K562 (cell line): Measurements from ENCODE around the gene PCNX3. TPM values are rescaled to one million over a fixed set of nuclear protein-coding genes. Genes with fewer than 3 reads are reported as not detected.

ENCODE experiments used
- ATAC-seq: fragments of 200-7000 bp; cut with Tn5 transposase; 3 replicates; pipeline ENCODE4 v1.9.1; 2020; ENCODE audit warnings: moderate library complexity
- BruUV-seq: library from RNA; stranded (reverse); fragments of 400-500 nt; replicated peaks from 2 replicates; lab custom pipeline; 2021; lab: Mats Ljungman, UMichigan
- CTCF ChIA-PET: fragments of 300-600 bp; formaldehyde crosslinking; extraction: SDS; loops from one replicate; lab custom pipeline; 2021; ENCODE audit warnings: low intra/inter-chr PET ratio; lab: Yijun Ruan, JAX
- POLR2A ChIA-PET: fragments of 300-600, 350-650 bp; sonication (Branson Sonifier 250); formaldehyde crosslinking; extraction: SDS; loops from one replicate; lab custom pipeline; 2021; ENCODE audit warnings: antibody characterized with exemption, inconsistent platforms; lab: Yijun Ruan, JAX
- DNase-seq, 4 experiments: peaks; one replicate each; pipeline versions ENCODE4 v3.0.0 to v3.0.0-alpha.2; 2011 to 2018; ENCODE audit warnings: low spot score in 3 of 4, mixed read lengths in 3 of 4; ENCODE audit errors: extremely low read depth in 1 of 4
- FAIRE-seq: peaks from 2 replicates; lab custom pipeline; 2011; peaks lifted over from hg19 to GRCh38; lab: Jason Lieb, UNC
- H2AFZ ChIP-seq: 2 replicates; pipeline ENCODE4 v1.6.0; 2011; ENCODE audit warnings: low read depth, low read length, control low read depth, inconsistent platforms
- H3K27ac ChIP-seq: fragments of 200-600 bp; 3 replicates; pipeline ENCODE4 v1.8.0; 2011; ENCODE audit warnings: low read depth, mild to moderate bottlenecking, control low read depth, inconsistent platforms, low read length, moderate library complexity, mixed read lengths; ENCODE audit errors: extremely low read depth
- H3K27me3 ChIP-seq, 2 experiments: fragments of 300-600 bp in 1 of 2; 2 replicates in 1 of 2; 3 replicates in 1 of 2; pipeline versions ENCODE4 v1.6.0 to v1.8.0; 2011; ENCODE audit warnings: inconsistent platforms in 2 of 2, low read length in 2 of 2, mild to moderate bottlenecking in 1 of 2, mixed read lengths in 1 of 2, moderate library complexity in 1 of 2; ENCODE audit not compliant: control insufficient read depth in 2 of 2, insufficient read depth in 2 of 2
- H3K36me3 ChIP-seq: fragments of 300-600 bp; 3 replicates; pipeline ENCODE4 v1.8.0; 2011; ENCODE audit warnings: mild to moderate bottlenecking, low read length, inconsistent platforms; ENCODE audit not compliant: control insufficient read depth, insufficient read depth
- H3K4me1 ChIP-seq, 2 experiments: fragments of 200-600 bp in 1 of 2; replicated peaks in 1 of 2; 2 replicates in 1 of 2; 3 replicates in 1 of 2; pipeline versions ENCODE4 v1.5.1 to v1.8.0; 2011; ENCODE audit warnings: inconsistent platforms in 2 of 2, low read length in 2 of 2, mild to moderate bottlenecking in 1 of 2, mixed read lengths in 1 of 2, moderate library complexity in 1 of 2; ENCODE audit not compliant: control insufficient read depth in 2 of 2, insufficient read depth in 2 of 2
- H3K4me2 ChIP-seq: 2 replicates; pipeline ENCODE4 v1.6.1; 2011; ENCODE audit warnings: low read length, control low read depth, inconsistent platforms, mixed read lengths; ENCODE audit not compliant: insufficient read depth
- H3K4me3 ChIP-seq: fragments of 200-600 bp; sonication (generic), shearing (Covaris generic); 2 replicates; pipeline ENCODE4 v1.5.1; 2016; ENCODE audit warnings: control low read depth, inconsistent platforms
- H3K79me2 ChIP-seq: fragments of 200-600 bp; 3 replicates; pipeline ENCODE4 v1.8.0; 2011; ENCODE audit warnings: low read length, inconsistent platforms; ENCODE audit not compliant: control insufficient read depth, insufficient read depth
- H3K9ac ChIP-seq, 2 experiments: 2 replicates each; pipeline versions ENCODE4 v1.6.0 to v1.6.1; 2011; ENCODE audit warnings: low read depth in 2 of 2, low read length in 2 of 2, control low read depth in 1 of 2, inconsistent platforms in 1 of 2, mild to moderate bottlenecking in 1 of 2, mixed read lengths in 1 of 2; ENCODE audit not compliant: insufficient read depth in 1 of 2
- H3K9me1 ChIP-seq: one replicate; pipeline ENCODE4 v1.6.0; 2011; ENCODE audit warnings: inconsistent platforms, mild to moderate bottlenecking, low read length, moderate library complexity; ENCODE audit not compliant: control insufficient read depth, insufficient read depth
- H3K9me3 ChIP-seq: replicated peaks from 2 replicates; pipeline ENCODE4 v1.5.1; 2011; ENCODE audit warnings: low read depth, low read length, inconsistent platforms; ENCODE audit not compliant: control insufficient read depth, insufficient read depth
- H4K20me1 ChIP-seq: replicated peaks from 2 replicates; pipeline ENCODE4 v1.6.1; 2011; ENCODE audit warnings: low read length, inconsistent platforms, mixed read lengths; ENCODE audit not compliant: control insufficient read depth, insufficient read depth
- HMGN3 ChIP-seq: IDR thresholded peaks from 2 replicates; pipeline ENCODE4 v1.6.1; 2011; ENCODE audit warnings: borderline replicate concordance, low read depth, mild to moderate bottlenecking, mixed read lengths, low read length; ENCODE audit not compliant: insufficient read length; ENCODE audit errors: extremely low read depth
- SMAD3 ChIP-seq: fragments of 450-650 bp; formaldehyde crosslinking; conservative IDR thresholded peaks from 2 replicates; pipeline ENCODE4 v1.4.0; 2020; ENCODE audit warnings: mild to moderate bottlenecking
- WGBS: fragments of 100-300 bp; shearing (Covaris generic); methylation state at CpG from one replicate; pipeline ENCODE4 v1.1.6; 2016; ENCODE audit warnings: low coverage, mixed read lengths; ENCODE audit not compliant: insufficient coverage; ENCODE audit errors: missing lambda C conversion rate; 5-methylcytosine and 5-hydroxymethylcytosine counted together
- in situ Hi-C: fragments of 300-500 bp; cut with MboI; formaldehyde crosslinking; loops from 4 replicates; pipeline ENCODE4 v1.15.0; 2018; ENCODE audit warnings: inconsistent platforms, mixed read lengths
- intact Hi-C: fragments of 100-400 bp; cut with micrococcal nuclease; formaldehyde crosslinking; loops from 2 replicates; pipeline ENCODE4 v1.14.2; 2022
- polyA plus RNA-seq, 8 experiments: library from polyadenylated mRNA; depleted of rRNA in 4 of 8; stranded (reverse) in 5 of 8; unstranded in 3 of 8; fragments of >200 nt; fragmentation: Nextera tagmentation in 2 of 8; fragmentation: Illumina TruSeq in 1 of 8; extraction: Ambion mirVana in 2 of 8; extraction: Trizol in 1 of 8; gene quantifications; 2 replicates each; pipeline versions ENCODE4 v1.2.1 to v1.2.3, GENCODE V29; 2011 to 2014; ENCODE audit warnings: inconsistent platforms in 1 of 8, missing spikeins in 1 of 8
- total RNA-seq, 7 experiments: library from RNA; depleted of rRNA in 6 of 7; stranded (reverse); fragments of >200 nt in 6 of 7; fragmentation: Illumina TruSeq in 2 of 7; extraction: Trizol in 2 of 7; gene quantifications; 2 replicates each; pipeline versions ENCODE4 v1.2.1 to v1.2.3, GENCODE V29; 2011 to 2021; ENCODE audit warnings: low replicate concordance in 1 of 7
- TF ChIP-seq, protein P1 (sequence below): fragments of 450-650 bp; IDR thresholded peaks from 2 replicates; pipeline ENCODE4 v1.6.1; 2017; ENCODE audit warnings: antibody characterized with exemption, mild to moderate bottlenecking
- TF ChIP-seq, protein P2 (sequence below): sonication (generic); formaldehyde crosslinking; IDR thresholded peaks from 2 replicates; pipeline ENCODE4 v1.4.0; 2020; ENCODE audit warnings: mild to moderate bottlenecking, missing genetic modification reagents

The PCNX3 gene
- total and polyA plus RNA-seq, 9 of the 15 experiments (the other 6 are each of a cell fraction or from before 2014, with no cell fraction given): 0.11 to 47.8 (median 12.8) TPM

DNA sequence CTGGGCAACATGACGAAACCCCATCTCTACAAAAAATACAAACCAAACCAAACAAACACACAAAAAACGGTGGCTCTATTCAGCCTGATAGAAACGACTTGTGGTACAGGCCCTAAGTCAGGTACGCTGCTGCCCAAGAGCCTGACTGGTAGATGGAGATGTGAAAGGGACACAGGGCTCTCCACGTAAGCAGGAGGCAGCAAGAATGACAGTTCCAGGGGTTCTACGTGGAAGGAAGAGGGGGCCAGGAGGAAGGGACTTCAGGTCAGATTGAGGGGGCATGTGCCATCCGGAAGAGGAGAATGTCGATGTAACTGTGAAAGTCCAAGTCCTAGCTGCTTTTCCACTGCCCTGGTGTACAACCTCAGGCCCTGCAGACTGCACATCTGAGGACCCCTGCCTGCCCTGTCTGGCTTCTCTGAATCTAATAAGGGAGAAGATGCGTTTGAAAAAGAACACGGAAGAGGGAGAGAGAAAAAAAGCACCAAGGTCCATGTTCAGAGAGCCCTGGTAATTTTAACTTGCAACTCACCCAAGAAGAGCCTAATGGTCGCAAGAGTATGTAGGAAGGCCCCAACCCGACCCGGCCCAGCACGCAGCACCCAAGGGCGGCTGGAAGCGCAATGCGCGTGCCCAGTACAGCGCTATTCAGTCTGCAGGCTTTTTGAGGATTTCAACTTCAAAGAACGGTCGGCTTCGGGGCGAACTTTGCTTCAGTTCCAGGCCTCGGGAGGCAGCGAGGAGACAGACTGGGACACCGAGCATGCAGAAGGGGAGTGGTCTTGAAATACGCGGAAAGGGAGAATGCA is 46.2 kb upstream of the PCNX3 start:
- H3K36me3 ChIP-seq: peaks cover 19% of the 10 kb centered on the region; the same call in 2 of the 3 replicates
- H3K9ac ChIP-seq: peak overlapping the region; percentile 82 to 98
- intact Hi-C loops (no loop called here), in situ Hi-C loops (no loop called here)
- ChIA-PET POLR2A (interaction anchor here (0.8 to 4.7 kb wide), 8 partner anchors 9 to 146 kb away, joined by 3 to 35 read pairs (median 16); partner anchors contain the start of genes MALAT1 and NEAT1), CTCF (interaction anchor here (6.5 kb wide), 1 partner anchor 29 kb away, joined by 63 read pairs; no protein-coding TSS in a partner anchor)
- H3K79me2 ChIP-seq: peaks cover 54% of the 10 kb centered on the region
- WGBS: 6% methylated on average over 28 of the region's 28 CpGs
- TSS peak; percentile 64 for BruUV-seq
- H3K27ac ChIP-seq: peak overlapping the region; percentile 68
- peak overlapping the region; percentile 99 for H3K4me2 ChIP-seq
- FAIRE-seq (peak; percentile 19), ATAC-seq (peak; percentile 20), DNase-seq (peak in 1 of 4 experiments; percentile 8)
- H3K9me3 ChIP-seq: no peaks in the 10 kb centered on the region
- no peaks in the 10 kb centered on the region for H3K27me3 ChIP-seq
- peaks cover 6% of the 10 kb centered on the region for H4K20me1 ChIP-seq
- H3K4me1 ChIP-seq: peaks cover 32 to 54% of the 10 kb centered on the region in 2 experiments
- peak overlapping the region; percentile 97 for H2AFZ ChIP-seq
- peak overlapping the region; percentile 65 for H3K4me3 ChIP-seq
- H3K9me1 ChIP-seq: no peaks in the 10 kb centered on the region
- no peak for TF ChIP-seq HMGN3
- TF ChIP-seq SMAD3 (CRISPR knock-in tag): no peak
- TF ChIP-seq, protein P1, sequence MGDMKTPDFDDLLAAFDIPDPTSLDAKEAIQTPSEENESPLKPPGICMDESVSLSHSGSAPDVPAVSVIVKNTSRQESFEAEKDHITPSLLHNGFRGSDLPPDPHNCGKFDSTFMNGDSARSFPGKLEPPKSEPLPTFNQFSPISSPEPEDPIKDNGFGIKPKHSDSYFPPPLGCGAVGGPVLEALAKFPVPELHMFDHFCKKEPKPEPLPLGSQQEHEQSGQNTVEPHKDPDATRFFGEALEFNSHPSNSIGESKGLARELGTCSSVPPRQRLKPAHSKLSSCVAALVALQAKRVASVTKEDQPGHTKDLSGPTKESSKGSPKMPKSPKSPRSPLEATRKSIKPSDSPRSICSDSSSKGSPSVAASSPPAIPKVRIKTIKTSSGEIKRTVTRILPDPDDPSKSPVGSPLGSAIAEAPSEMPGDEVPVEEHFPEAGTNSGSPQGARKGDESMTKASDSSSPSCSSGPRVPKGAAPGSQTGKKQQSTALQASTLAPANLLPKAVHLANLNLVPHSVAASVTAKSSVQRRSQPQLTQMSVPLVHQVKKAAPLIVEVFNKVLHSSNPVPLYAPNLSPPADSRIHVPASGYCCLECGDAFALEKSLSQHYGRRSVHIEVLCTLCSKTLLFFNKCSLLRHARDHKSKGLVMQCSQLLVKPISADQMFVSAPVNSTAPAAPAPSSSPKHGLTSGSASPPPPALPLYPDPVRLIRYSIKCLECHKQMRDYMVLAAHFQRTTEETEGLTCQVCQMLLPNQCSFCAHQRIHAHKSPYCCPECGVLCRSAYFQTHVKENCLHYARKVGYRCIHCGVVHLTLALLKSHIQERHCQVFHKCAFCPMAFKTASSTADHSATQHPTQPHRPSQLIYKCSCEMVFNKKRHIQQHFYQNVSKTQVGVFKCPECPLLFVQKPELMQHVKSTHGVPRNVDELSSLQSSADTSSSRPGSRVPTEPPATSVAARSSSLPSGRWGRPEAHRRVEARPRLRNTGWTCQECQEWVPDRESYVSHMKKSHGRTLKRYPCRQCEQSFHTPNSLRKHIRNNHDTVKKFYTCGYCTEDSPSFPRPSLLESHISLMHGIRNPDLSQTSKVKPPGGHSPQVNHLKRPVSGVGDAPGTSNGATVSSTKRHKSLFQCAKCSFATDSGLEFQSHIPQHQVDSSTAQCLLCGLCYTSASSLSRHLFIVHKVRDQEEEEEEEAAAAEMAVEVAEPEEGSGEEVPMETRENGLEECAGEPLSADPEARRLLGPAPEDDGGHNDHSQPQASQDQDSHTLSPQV: peak; percentile 65
- TF ChIP-seq, protein P2, sequence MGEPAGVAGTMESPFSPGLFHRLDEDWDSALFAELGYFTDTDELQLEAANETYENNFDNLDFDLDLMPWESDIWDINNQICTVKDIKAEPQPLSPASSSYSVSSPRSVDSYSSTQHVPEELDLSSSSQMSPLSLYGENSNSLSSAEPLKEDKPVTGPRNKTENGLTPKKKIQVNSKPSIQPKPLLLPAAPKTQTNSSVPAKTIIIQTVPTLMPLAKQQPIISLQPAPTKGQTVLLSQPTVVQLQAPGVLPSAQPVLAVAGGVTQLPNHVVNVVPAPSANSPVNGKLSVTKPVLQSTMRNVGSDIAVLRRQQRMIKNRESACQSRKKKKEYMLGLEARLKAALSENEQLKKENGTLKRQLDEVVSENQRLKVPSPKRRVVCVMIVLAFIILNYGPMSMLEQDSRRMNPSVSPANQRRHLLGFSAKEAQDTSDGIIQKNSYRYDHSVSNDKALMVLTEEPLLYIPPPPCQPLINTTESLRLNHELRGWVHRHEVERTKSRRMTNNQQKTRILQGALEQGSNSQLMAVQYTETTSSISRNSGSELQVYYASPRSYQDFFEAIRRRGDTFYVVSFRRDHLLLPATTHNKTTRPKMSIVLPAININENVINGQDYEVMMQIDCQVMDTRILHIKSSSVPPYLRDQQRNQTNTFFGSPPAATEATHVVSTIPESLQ (CRISPR knock-in tag): peak; percentile 10; the same call in 1 of the 2 replicates
